Measurements from ENCODE around the gene PRR20B. TPM values are rescaled to one million over a fixed set of nuclear protein-coding genes. Genes with fewer than 3 reads are reported as not detected.
"Not testable (repeated sequence)": the region's sequence is repeated elsewhere in the genome, so short reads cannot be mapped to it uniquely, and the experiment has no call there.

Gene PRR20B
- polyA plus RNA-seq, 1 donor: not detected

DNA sequence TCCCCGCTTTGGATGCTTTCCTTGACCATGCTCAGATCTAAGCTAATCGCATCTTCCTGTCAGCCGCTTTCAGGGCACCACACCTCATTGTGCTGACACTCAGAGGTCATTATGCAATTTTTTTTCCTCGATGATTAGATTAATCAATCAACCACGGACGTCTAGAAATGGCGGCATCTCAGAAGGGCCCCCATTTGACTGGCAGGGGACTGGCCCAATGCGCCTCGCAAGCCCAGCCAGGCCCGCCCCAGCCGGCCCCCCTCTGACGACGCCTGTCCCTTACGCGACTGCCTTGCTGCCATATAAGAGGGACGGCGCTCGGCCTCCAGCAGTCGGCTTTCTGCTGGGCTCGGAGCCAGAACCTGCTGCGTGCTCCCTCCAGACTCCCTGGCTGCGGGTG, 6.5 kb downstream of the PRR20B start, which contains the start of gene PRR20C:
Gene PRR20C (plus strand): TSS at position 301 of the 400 bp plus-strand sequence. CDS start 387 bp downstream, outside the sequence.
- not testable (repeated sequence) for H3K36me3 ChIP-seq (ENCODE audit: control insufficient read depth, insufficient read depth, low read length); H3K27me3 ChIP-seq (ENCODE audit: control insufficient read depth, insufficient read depth, low read length); H3K4me3 ChIP-seq (ENCODE audit: low read length); H3K9me3 ChIP-seq (ENCODE audit: control insufficient read depth, low read depth, low read length); H3K4me1 ChIP-seq (ENCODE audit: control insufficient read depth, insufficient read depth, low read length); H3K27ac ChIP-seq (ENCODE audit: low read length); DNase-seq
- no CpG with 5 or more reads among the region's 22 CpGs for WGBS (ENCODE audit: insufficient coverage, low lambda C conversion rate)

DNA sequence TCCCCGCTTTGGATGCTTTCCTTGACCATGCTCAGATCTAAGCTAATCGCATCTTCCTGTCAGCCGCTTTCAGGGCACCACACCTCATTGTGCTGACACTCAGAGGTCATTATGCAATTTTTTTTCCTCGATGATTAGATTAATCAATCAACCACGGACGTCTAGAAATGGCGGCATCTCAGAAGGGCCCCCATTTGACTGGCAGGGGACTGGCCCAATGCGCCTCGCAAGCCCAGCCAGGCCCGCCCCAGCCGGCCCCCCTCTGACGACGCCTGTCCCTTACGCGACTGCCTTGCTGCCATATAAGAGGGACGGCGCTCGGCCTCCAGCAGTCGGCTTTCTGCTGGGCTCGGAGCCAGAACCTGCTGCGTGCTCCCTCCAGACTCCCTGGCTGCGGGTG, 13.0 kb downstream of the PRR20B start, which contains the start of gene PRR20D:
Gene PRR20D (plus strand): TSS at position 301 of the 400 bp plus-strand sequence. CDS start 387 bp downstream, outside the sequence.
- WGBS (ENCODE audit: insufficient coverage, low lambda C conversion rate): no CpG with 5 or more reads among the region's 22 CpGs
- not testable (repeated sequence) for H3K27ac ChIP-seq (ENCODE audit: low read length); H3K4me3 ChIP-seq (ENCODE audit: low read length); H3K36me3 ChIP-seq (ENCODE audit: control insufficient read depth, insufficient read depth, low read length); H3K27me3 ChIP-seq (ENCODE audit: control insufficient read depth, insufficient read depth, low read length); H3K4me1 ChIP-seq (ENCODE audit: control insufficient read depth, insufficient read depth, low read length); DNase-seq; H3K9me3 ChIP-seq (ENCODE audit: control insufficient read depth, low read depth, low read length)

- WGBS (ENCODE audit: insufficient coverage, low lambda C conversion rate): no CpG with 5 or more reads among the region's 22 CpGs
- H3K9me3 ChIP-seq (ENCODE audit: control insufficient read depth, low read depth, low read length); H3K27ac ChIP-seq (ENCODE audit: low read length); H3K27me3 ChIP-seq (ENCODE audit: control insufficient read depth, insufficient read depth, low read length); H3K36me3 ChIP-seq (ENCODE audit: control insufficient read depth, insufficient read depth, low read length); H3K4me3 ChIP-seq (ENCODE audit: low read length); DNase-seq; H3K4me1 ChIP-seq (ENCODE audit: control insufficient read depth, insufficient read depth, low read length): not testable (repeated sequence)
These were observed 19.6 kb downstream of the PRR20B start, which contains the start of gene PRR20E for GRCh38 chr13:57166897-57167296. TSS of gene PRR20E (plus strand) at chr13:57167197. CDS start at chr13:57167584, 387 bp downstream.

- Histone ChIP-seq H3K27me3 (ENCODE audit: control insufficient read depth, insufficient read depth, low read length) (no peaks in the 10 kb centered on the region), H3K9me3 (ENCODE audit: control insufficient read depth, low read depth, low read length) (no peaks in the 10 kb centered on the region), H3K36me3 (ENCODE audit: control insufficient read depth, insufficient read depth, low read length) (no peaks in the 10 kb centered on the region), H3K4me3 (ENCODE audit: low read length) (no peak overlapping the region), H3K4me1 (ENCODE audit: control insufficient read depth, insufficient read depth, low read length) (no peaks in the 10 kb centered on the region), H3K27ac (ENCODE audit: low read length) (no peak overlapping the region)
- WGBS (ENCODE audit: insufficient coverage, low lambda C conversion rate): no CpG with 5 or more reads among the region's 1 CpG
- DNase-seq: no peak
These were observed 44.4 kb downstream of the PRR20B start for GRCh38 chr13:57191667-57192066.

Other genes starting within 250 kb of the PRR20B start
- not detected for gene PRR20A, start 6.6 kb upstream of the PRR20B start, polyA plus RNA-seq
- gene PRR20C, start 6.6 kb downstream of the PRR20B start, polyA plus RNA-seq: not detected
- not detected for gene PRR20D, start 13.1 kb downstream of the PRR20B start, polyA plus RNA-seq
- gene PRR20E, start 19.7 kb downstream of the PRR20B start, polyA plus RNA-seq: not detected

All from large intestine (tissue), 3 donors.